LNCaP clone FGC (cell line): Measurements from ENCODE around the gene PIH1D2.

Experiments
- DNase-seq: peaks from one replicate; pipeline ENCODE4 v3.0.0-alpha.2; 2011; ENCODE audit warnings: low read depth
- H3K4me3 ChIP-seq: 2 replicates; pipeline ENCODE4 v1.5.1; 2011; ENCODE audit warnings: mild to moderate bottlenecking, low read depth, low read length, control low read depth
- CTCF ChIP-seq: IDR thresholded peaks from 2 replicates; pipeline ENCODE4 v1.5.1; 2012; ENCODE audit warnings: mild to moderate bottlenecking; ENCODE audit not compliant: control insufficient read depth, insufficient read depth; ENCODE audit errors: extremely low read depth

The PIH1D2 gene

GRCh38 chr11:112023104-112023503, 50.7 kb downstream of the PIH1D2 start:
- 0 out of 2 replicates have a peak, but pooled peaks have one; percentile 19 for TF ChIP-seq CTCF
- no peak for DNase-seq
- no peak overlapping the region for H3K4me3 ChIP-seq

DNA sequence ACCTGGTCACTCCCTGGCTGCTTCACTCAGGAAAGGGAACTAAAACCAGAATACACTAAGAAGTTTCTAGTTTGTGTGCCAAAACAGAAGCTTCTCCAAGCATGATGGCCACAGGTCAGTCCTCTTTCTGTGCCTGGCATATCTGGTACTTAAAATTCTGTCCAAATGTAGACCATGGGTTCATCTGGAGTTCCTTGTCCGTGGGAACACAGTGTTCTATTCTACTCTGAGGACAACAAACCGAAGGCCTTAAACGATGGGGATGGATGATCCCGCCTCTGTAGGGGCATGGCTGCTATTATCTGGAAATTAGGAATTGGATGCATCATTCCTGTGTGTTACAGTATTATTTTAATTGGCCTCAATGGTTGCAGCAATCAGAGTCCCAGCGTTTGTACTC, 54.8 kb downstream of the PIH1D2 start:
- H3K4me3 ChIP-seq = no peak overlapping the region
- TF ChIP-seq CTCF = no peak

More for the DNA sequence above, 54.8 kb downstream of the PIH1D2 start:
- DNase-seq = no peak
